Keratinocyte (primary cell): ENCODE results near the gene CD79A. TPM values are rescaled to one million over a fixed set of nuclear protein-coding genes. Genes with fewer than 3 reads are reported as not detected.

Experiments used
- DNase-seq: peaks from one replicate; pipeline ENCODE4 v3.0.0-alpha.2; 2011; ENCODE audit warnings: low read depth, missing footprints, low spot score
- FAIRE-seq: peaks from 2 replicates; lab custom pipeline; 2011; peaks lifted over from hg19 to GRCh38; lab: Jason Lieb, UNC
- H2AFZ ChIP-seq: 2 replicates; pipeline ENCODE4 v1.6.0; 2012; ENCODE audit warnings: low read length, control low read depth, inconsistent platforms; ENCODE audit not compliant: control insufficient read depth
- H3K27ac ChIP-seq: 2 replicates; pipeline ENCODE4 v1.5.1; 2011; ENCODE audit warnings: low read length; ENCODE audit not compliant: control insufficient read depth, insufficient read depth
- H3K27me3 ChIP-seq: 3 replicates; pipeline ENCODE4 v1.6.0; 2011; ENCODE audit warnings: low read length; ENCODE audit not compliant: control insufficient read depth, insufficient read depth; ENCODE audit errors: extremely low read depth
- H3K36me3 ChIP-seq, 2 experiments: 2 replicates in 1 of 2; 3 replicates in 1 of 2; pipeline ENCODE4 v1.5.1; 2011; ENCODE audit warnings: low read length in 2 of 2, mild to moderate bottlenecking in 1 of 2; ENCODE audit not compliant: control insufficient read depth in 2 of 2, insufficient read depth in 2 of 2; ENCODE audit errors: extremely low read depth in 1 of 2
- H3K4me1 ChIP-seq: 3 replicates; pipeline ENCODE4 v1.5.1; 2011; ENCODE audit warnings: low read length; ENCODE audit not compliant: control insufficient read depth, insufficient read depth; ENCODE audit errors: extremely low read depth
- H3K4me2 ChIP-seq: 3 replicates; pipeline ENCODE4 v1.6.0; 2011; ENCODE audit warnings: low read depth, low read length; ENCODE audit not compliant: control insufficient read depth, insufficient read depth; ENCODE audit errors: extremely low read depth
- H3K4me3 ChIP-seq, 3 experiments: fragments of 200-600 bp in 1 of 3; sonication (generic) in 1 of 3; 2 replicates in 2 of 3; 3 replicates in 1 of 3; pipeline ENCODE4 v1.5.1; 2011 to 2016; ENCODE audit warnings: low read length in 3 of 3, mild to moderate bottlenecking in 3 of 3, control low read depth in 2 of 3, inconsistent platforms in 1 of 3, low read depth in 1 of 3, mixed read lengths in 1 of 3, mixed run types in 1 of 3, moderate library complexity in 1 of 3; ENCODE audit not compliant: control insufficient read depth in 2 of 3, insufficient read depth in 2 of 3; ENCODE audit errors: extremely low read depth in 1 of 3
- H3K79me2 ChIP-seq: 2 replicates; pipeline ENCODE4 v1.6.0; 2012; ENCODE audit warnings: low read length; ENCODE audit not compliant: control insufficient read depth, insufficient read depth
- H3K9ac ChIP-seq: 3 replicates; pipeline ENCODE4 v1.6.0; 2011; ENCODE audit warnings: low read length; ENCODE audit not compliant: control insufficient read depth, insufficient read depth; ENCODE audit errors: extremely low read depth
- H3K9me1 ChIP-seq: 3 replicates; pipeline ENCODE4 v1.6.0; 2011; ENCODE audit warnings: low read length; ENCODE audit not compliant: control insufficient read depth, insufficient read depth; ENCODE audit errors: extremely low read depth
- H3K9me3 ChIP-seq: 2 replicates; pipeline ENCODE4 v1.5.1; 2012; ENCODE audit warnings: low read depth, low read length; ENCODE audit not compliant: control insufficient read depth
- H4K20me1 ChIP-seq: 3 replicates; pipeline ENCODE4 v1.6.0; 2011; ENCODE audit warnings: low read length; ENCODE audit not compliant: control insufficient read depth, insufficient read depth; ENCODE audit errors: extremely low read depth
- CTCF ChIP-seq, 3 experiments: IDR thresholded peaks in 1 of 3; conservative IDR thresholded peaks in 1 of 3; optimal IDR thresholded peaks in 1 of 3; 2 replicates in 2 of 3; 3 replicates in 1 of 3; pipeline versions ENCODE3 to v1.5.1; 2011; ENCODE audit warnings: low read length in 3 of 3, mild to moderate bottlenecking in 3 of 3, moderate library complexity in 2 of 3, control low read depth in 1 of 3, inconsistent platforms in 1 of 3; ENCODE audit not compliant: insufficient read depth in 2 of 3; ENCODE audit errors: extremely low read depth in 1 of 3
- EZH2 ChIP-seq: IDR thresholded peaks from one replicate; pipeline ENCODE4 v1.6.1; 2012; ENCODE audit warnings: inconsistent platforms, mild to moderate bottlenecking, low read length, moderate library complexity
- dilution Hi-C: fragments of 300-500 bp; cut with MboI; formaldehyde crosslinking; loops from one replicate; pipeline ENCODE4 v1.7.0; 2020; ENCODE audit warnings: low sequenced_read_pairs; ENCODE audit not compliant: extremely low pct_ligation_motif_present
- polyA plus RNA-seq, 5 experiments: library from polyadenylated mRNA; depleted of rRNA in 3 of 5; stranded (reverse) in 3 of 5; stranded (forward) in 1 of 5; unstranded in 1 of 5; fragments of >200 nt; gene quantifications; 1 replicate in 1 of 5; 2 replicates in 3 of 5; 3 replicates in 1 of 5; pipeline versions ENCODE4 v1.2.1 to v1.2.3, GENCODE V29; 2011 to 2012; ENCODE audit warnings: missing spikeins in 2 of 5, low read depth in 1 of 5, low replicate concordance in 1 of 5

The CD79A gene
- polyA plus RNA-seq, 1 donor (not counting 4 experiments of a cell fraction or from before 2014, with no cell fraction given) = 0.07 TPM

DNA sequence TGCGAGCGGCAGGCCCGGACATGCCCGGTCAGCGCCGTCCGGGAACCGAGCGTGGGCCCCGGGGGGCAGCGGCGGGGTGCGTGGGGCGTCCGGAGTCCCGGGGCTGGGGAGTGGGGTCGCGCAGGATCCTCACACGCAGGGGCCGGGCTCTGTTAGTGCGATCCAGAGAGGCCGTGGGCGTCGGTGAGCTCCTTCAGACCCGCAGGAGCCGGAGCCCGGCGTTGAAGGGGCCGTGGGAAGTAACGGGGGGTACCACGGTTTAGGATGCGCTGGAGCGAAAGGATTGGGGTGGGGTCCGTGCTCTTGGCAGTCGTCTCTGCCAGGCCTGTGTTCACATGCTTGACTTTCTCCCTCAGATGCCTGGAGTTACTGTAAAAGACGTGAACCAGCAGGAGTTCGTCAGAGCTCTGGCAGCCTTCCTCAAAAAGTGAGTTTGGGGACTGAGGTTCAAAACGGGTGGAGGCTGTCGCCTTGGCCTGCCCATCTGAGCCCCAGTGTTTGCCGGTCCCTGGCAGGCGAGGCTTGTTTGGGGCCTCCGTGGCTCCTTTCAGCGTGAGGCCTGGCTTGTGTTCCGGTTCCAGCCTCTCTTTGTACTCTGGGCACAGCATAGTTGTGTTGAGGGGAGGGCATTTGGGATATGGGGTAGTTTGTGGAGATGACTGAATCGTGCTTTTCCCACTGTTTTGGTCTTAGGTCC is 16.5 kb upstream of the CD79A start:
- dilution Hi-C loops = no loop called here
- no peak for DNase-seq
- H2AFZ ChIP-seq = no peak overlapping the region

GRCh38 chr19:41861116-41861768 is 15.8 kb upstream of the CD79A start:
- Histone ChIP-seq H2AFZ (no peak overlapping the region), H3K36me3 (peaks cover 35 to 51% of the 10 kb centered on the region in 2 experiments), H4K20me1 (peaks cover 30% of the 10 kb centered on the region), H3K79me2 (peaks cover 58% of the 10 kb centered on the region), H3K4me2 (peak overlapping the region; percentile 100), H3K9me3 (no peaks in the 10 kb centered on the region), H3K9me1 (peaks cover 4% of the 10 kb centered on the region), H3K4me1 (peaks cover 28% of the 10 kb centered on the region), H3K4me3 (peak overlapping the region; percentile 93 to 99 (median 97)), H3K27me3 (no peaks in the 10 kb centered on the region), H3K27ac (peak overlapping the region; percentile 94), H3K9ac (peak overlapping the region; percentile 99)
- DNase-seq = no peak
- no peak for TF ChIP-seq CTCF (optimal IDR thresholded peaks at IDR 0.05 in 1 of 3, IDR thresholded peaks at IDR 0.05 in 1 of 3, conservative IDR thresholded peaks at IDR 0.05 in 1 of 3; ENCODE audit: extremely low read depth in 1 of 3, insufficient read depth in 2 of 3, low read length in 3 of 3)
- no peak for TF ChIP-seq EZH2
- dilution Hi-C loops = no loop called here
- FAIRE-seq = no peak

More for the DNA sequence above, 16.5 kb upstream of the CD79A start:
- Histone ChIP-seq H3K9me1 (peaks cover 4% of the 10 kb centered on the region), H3K27ac (peak overlapping the region; percentile 94), H3K9me3 (no peaks in the 10 kb centered on the region), H3K79me2 (peaks cover 54% of the 10 kb centered on the region), H3K27me3 (no peaks in the 10 kb centered on the region), H3K4me2 (peak overlapping the region; percentile 100), H4K20me1 (peaks cover 30% of the 10 kb centered on the region), H3K36me3 (peaks cover 33 to 48% of the 10 kb centered on the region in 2 experiments), H3K9ac (peak overlapping the region; percentile 99), H3K4me3 (peak overlapping the region; percentile 93 to 99 (median 97)), H3K4me1 (peaks cover 28% of the 10 kb centered on the region)
- TF ChIP-seq EZH2 = no peak
- TF ChIP-seq CTCF (optimal IDR thresholded peaks at IDR 0.05 in 1 of 3, IDR thresholded peaks at IDR 0.05 in 1 of 3, conservative IDR thresholded peaks at IDR 0.05 in 1 of 3; ENCODE audit: extremely low read depth in 1 of 3, insufficient read depth in 2 of 3, low read length in 3 of 3) = no peak
- no peak for FAIRE-seq
